GM19463 (cell line): ENCODE data around the gene NUP153.

ENCODE experiments used
- ATAC-seq: cut with Tn5 transposase; IDR thresholded peaks from one replicate; pipeline ENCODE4 v1.9.1; 2021; ENCODE audit warnings: mild to moderate bottlenecking, moderate library complexity; ENCODE audit not compliant: unreplicated experiment

NUP153 gene

DNA sequence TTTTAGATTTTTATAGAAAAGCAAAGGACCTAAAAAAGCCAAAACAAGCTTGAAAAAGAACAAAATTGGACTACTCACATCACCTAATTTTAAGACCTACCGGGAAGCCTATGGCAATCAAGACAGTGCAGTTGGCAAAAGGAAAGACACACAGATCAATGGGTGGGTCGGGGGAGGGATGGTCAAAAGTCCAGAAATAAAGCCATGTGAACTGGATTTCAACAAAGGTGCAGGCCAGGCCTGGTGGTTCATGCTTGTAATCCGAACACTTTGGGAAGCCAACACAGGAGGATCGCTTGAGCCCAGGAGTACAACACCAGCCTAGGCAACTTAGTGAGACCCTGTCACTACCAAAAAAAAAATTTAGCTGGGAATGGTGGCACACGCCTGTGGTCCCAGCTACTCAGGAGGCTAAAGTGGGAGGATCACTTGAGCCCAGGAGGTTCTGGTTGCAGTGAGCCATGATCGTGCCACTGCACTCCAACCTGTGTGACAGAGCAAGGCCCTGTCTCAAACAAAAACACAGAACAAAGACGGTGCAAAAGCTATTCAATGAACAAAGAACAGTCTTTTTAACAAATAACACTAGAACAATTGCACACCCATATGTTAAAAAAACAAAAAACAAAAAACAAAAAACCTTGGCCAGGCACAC, 34.5 kb downstream of the NUP153 start:
- ATAC-seq: no peak

DNA sequence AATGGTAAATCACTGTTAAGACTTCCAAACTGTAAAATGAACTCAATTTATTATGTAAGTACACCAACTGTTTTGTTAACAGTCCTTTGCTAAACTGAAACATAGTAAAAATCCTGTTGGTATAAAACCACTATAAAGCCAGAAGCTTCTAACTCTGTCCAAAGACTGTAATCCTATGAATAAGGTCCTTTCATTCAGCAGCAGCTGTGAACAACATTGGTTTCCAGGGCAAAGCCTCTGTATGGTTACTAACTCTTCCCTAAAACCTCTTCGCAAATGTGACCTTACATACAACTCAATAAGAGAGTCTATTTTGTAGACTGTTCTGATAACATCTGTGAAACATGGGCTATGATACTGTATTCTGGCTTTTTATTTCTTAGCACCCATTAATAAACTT, 40.1 kb downstream of the NUP153 start:
- no peak for ATAC-seq

DNA sequence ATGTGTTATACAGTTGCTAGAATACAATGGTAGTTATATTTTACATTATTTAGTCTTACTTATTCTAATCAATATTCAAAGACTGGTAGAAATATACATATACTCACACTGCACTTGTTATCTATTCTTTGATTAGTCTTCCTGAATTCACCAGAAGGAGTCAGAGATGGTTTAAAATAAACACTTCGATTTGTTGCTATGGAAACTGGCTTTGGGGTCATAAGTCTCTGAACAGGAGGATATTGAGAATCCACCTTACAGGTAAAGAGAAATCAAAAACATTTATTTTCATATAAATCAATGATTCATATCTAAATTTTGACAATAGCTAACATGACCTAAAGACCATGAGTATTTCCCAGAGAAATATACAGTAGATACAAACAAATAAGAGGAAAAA, 41.6 kb downstream of the NUP153 start:
- no peak for ATAC-seq

DNA sequence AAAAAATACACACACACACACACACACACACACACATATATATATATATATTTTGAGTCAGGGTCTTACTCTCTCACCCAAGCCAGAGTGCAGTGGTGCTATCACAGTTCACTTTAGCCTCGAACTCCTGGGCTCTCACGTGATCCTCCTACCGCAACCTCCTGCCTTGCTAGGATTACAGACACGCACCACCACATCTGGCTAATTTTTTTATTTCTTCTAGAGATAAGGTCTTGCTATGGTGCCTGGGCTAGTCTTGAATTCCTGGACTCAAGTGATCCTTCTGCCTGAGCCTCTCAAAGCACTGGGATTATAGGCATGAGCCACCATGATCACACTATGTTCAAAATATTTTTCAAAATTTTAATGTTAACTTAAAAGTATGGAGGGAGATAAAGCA, 43.5 kb downstream of the NUP153 start:
- ATAC-seq: no peak

DNA sequence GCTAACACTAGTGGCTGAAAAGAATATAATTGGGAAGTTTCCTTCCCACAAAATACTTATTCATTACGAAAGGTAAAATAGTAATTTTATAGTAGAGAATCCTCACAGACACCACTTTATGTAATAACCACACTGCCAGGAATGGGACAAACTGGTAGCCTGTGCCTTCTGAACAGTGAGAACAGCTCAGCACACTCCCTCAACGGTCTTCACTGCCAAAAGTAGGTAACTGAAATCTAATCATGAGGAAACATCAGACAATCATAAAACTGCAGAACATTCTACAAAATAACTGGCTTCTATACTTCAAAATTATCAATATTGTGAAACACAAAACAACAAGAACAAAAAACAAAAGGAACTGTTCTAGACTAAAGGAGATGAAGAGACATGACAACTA, 44.1 kb downstream of the NUP153 start:
- ATAC-seq: no peak

DNA sequence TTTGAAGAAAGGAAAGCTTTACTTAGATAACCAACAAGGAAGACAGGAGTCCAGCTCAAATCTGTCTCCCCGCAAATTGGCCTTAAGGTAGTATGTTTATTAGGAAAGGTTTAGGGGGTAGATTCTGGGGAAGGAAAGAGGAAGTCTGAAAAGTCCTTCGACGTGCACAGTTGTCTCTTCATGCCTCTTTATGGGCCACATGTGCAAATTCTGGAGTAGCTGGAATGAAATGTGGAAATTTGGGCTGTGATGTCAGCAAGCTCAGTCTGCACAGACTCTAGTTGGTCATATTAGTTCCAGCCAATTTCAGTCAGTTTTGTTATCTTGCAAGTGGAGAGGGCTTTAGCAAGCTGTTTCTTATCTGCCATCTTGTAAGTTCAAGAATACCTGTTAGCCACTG, 50.1 kb downstream of the NUP153 start:
- no peak for ATAC-seq

DNA sequence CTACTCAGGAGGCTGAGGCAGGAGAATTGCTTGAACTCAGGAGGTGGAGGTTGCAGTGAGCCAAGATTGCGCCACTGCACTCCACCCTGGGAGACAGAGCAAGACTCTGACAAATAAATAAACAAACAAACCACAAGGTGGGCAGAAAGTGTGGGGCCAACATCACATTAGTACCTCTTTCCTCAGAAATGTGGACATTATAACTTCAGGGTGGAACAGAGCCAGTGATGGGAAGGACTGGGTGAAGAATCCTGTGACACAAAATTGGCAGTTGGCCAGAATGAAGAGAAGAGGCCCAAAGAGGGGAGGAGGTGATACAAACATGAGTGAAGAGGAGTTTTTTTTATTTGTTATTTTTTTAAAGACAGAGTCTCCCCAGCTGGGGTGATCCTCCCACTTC, 50.6 kb downstream of the NUP153 start:
- no peak for ATAC-seq

DNA sequence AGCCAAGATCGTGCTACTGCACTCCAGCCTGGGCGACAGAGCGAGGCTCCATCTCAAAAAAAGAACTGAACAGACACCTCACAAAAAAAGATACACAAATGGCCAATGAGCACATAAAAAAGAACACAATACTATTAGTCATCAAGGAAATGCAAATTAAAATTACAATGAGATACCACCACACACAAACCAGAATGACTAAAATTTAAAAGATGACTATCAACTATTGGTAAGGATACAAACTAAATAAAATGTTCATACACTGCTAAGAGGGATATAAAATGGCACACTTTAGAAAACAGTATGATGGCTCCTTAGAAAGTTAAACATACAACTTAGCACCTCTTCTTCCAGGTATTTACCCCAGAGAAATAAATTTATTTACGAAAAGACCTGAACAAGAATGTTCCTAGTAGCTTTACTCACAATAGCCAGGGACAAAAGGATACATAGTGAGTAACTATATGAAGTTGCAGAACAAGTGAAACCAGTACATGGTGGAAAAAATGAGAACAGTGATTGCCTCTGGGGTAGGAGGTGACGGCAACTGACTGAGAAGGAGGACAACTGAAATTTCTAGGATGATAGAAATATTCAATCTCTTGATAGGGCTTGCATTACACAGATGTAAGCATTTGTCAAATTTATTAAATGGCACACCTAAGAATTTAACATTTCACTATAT, 53.4 kb downstream of the NUP153 start:
- ATAC-seq: no peak

DNA sequence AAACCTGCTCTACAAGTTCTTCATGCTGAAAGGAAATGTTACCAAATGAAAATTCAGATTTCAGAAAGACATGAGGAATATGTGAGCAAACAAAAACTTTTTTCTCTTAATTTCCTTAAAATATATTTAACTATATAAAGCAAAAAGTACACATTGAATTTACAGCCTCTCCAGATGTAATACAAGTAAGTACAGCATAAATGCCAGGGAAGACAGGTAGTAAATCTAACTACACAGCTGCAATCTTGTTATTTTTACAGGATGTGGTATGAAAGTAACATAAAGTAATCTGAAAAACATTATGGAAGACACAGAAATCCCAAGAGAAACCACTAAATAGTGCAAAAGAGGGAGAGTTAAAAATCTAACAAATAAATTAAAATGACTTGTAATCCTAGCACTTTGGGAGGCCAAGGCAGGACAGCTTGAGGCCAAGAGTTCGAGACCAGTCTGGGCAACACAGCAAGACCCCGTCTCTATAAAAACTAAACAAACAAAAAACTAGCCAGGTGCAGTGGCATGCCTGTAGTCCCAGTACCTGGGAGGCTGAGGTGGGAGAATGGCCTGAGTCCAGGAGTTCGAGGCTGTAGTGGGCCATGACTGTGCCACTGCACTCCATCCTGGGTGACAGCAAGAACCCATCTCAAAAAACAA, 55.9 kb downstream of the NUP153 start:
- no peak for ATAC-seq

DNA sequence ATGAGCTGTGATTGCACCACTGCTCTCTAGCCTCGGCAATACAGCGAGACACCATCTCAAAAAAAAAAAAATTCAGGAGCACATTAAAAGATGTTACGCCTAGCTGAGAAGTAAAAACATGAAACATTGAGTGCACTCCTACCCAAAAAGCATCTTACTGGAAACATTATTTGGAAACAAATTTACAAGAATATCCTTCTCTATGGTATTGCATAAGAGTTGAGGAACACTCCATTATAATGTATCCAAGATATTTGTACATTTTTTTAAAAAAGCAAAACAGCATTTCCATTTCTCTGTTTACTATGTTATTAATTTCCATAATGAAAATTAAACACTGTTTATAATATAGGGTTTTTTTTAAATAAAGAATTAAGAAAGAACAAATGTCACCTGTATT, 58.0 kb downstream of the NUP153 start:
- ATAC-seq: no peak

DNA sequence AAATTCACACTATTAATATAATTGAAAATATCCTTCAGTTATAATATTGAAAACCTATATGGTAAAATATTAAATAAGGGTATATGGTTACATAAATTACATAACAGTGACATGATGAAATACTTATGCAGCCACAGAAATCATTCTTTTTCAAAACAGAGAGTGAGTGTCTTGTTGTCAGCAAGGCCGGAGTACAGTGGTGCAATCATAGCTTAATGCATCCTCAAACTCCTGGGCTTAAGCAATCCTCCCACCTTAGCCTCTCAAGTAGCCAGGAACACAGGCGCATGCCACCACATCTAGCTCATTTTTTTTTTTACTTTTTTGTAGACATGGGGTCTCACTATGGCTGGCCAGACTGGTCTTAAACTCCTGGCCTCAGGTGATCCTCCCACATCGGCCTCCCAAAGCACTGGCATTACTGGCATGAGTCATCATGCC, 66.2 kb downstream of the NUP153 start:
- ATAC-seq: no peak

DNA sequence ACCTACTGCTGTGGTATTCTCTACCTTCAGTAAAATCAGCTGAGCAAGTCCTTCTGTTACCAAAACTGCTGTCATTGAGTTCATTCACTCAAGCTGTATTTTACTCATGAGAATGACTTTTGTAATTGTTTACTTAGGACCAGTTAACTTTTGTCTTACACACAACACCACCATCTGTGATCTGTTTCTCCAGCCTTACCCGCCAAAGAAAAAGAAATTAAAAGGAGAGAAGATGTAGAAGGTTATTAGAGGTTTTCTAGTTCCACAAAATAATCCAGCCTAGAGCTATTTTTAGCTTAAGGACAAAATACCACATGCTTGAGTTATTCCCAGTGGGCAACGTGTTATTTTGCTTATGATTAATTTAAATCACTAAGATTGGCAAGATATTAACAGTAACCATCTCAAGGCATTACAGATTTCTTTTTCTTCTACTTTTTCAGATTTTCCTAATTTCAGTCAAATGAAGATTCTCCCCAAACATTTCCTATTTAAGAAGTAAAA, 68.5 kb downstream of the NUP153 start:
- no peak for ATAC-seq

DNA sequence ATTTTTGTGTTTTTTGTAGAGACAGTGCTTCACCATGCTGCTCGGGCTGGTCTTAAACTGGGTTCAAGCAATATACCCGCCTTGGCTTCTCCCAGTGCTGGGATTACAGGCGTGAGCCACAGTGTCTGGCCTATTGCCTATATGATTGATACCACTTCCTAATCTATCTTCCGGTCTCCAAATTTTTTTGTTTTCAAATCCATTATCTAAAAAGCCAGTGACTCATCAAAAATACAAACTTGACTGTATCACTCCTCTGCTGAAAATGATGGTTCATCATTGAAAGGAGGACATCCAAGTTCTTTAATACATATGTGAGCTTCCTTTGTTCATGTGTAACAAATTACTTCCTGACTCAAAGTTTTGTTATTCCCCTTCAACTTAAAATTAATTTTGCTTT, 71.2 kb downstream of the NUP153 start:
- no peak for ATAC-seq

DNA sequence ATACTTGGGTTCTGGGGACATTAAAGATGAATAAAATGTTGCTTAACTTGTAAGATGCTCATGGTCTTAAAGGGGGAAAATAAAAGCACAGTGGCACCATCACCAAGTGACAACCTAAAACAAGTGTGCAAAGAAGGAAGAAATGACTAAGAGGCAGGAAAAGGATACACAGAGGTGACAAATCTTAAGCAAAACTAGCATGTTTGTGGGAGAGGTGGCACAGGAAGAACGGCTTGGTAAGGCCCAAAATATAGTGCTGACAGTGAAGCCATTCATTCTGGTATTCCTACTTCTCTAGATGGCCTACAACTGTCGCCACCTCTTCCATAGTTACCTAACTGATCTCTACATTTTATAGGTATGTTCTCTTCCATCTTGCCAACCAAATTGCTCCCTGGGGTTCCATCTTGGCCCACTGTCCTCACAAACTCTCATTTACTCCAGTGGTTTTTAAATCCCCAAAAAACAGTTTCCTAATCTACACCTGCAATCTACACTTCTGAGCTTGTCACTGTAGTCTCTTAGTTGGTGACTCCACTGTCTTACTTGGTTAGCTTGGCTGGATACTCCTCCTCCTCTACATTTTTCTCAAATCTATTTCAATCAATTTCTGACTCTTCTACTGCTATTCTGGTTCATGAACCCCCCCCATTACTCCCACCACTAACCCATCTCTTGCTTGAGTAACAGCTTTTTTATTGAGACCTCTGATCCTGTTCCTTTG, 73.1 kb downstream of the NUP153 start:
- ATAC-seq: no peak

DNA sequence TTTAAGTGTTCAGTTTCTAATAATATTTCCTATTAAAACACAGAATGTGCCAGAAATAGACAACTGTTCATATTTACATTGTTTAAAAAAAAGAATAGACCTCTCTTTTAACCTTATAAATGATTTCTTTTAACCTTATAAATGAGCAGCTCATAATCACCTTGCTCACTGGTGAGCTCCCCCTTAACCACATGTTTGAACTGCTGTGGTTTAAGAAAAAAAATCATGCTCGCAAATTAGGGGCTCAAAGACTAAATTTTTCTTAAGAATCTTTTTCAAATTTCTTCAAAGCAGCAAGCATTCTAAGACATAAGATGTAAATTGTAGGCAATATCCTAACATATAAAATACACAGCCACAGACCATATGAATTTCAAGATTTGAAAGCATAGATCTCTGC, 73.8 kb downstream of the NUP153 start:
- no peak for ATAC-seq

DNA sequence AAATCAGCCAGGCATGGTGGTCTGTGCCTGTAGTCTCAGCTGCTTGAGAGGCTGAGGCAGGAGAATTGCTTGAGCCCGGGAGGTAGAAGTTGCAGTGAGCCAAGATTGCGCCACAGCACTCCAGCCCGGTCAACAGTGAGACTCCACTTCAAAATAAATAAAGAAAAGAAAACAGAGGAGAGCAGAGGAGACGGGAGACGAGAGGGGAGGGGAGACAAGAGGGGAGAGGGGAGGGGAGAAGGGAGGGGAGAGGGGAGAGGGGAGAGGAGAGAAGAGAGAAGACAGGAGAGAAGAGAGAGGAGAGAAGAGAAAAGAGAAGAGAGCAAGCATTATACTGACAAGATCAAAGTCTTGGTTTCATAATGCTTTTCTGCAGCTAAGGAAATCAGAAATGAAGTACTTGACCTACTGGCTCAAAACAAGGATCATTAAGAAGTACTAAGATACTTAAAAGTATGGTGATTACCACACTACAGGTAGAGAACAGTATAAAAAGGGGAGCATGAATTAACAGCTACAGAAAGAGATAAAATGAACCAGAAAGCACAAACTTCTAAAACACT, 76.1 kb downstream of the NUP153 start:
- no peak for ATAC-seq

DNA sequence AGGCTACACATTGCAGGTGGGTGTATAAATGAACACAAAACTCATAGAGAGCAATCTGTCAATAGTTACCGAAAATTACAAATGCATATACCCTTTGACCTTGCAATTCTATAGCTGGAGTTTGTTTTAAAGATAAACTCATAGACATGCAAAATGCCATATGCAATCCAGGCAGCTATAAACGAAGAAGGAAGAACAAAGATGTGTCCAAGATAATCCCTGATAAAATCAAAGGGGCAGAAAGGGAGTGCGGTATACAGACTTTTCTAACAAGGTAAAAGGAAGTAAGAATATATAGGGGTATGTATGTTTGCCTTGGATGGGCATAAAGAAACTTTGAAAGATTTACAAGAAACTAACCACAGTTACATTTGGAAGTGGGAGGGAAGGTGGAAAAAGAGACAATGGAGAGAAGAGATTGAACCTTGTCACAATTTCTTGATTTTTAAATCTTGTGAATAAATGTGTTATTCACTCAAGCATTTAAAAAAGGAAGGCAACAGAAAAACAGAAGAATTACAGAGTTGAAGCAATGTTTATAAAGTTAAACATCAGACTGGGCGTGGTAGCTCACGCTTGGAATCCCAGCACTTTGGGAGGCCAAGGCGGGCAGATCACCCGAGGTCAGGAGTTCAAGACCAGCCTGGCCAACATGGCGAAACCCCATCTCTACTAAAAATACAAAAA, 76.8 kb downstream of the NUP153 start:
- no peak for ATAC-seq

DNA sequence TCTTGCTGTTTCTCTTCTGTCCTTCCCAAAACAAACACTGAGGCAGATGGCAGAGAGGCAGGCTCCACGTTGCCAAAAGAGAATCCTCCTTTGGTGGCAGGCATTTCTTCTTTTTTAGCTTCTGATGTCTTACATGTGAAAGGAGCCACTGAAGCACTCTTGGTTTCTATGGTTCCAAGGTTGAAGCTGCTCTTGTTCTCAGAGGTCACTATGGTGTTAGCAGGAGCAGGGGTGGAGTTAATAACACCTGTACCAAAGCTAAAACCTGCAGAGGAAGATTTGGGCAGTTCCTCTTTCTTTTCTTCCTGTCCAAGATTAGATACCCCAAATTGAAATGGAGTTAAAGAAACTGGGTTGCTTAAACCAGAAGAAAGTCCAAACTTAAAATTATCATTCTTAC, 77.9 kb downstream of the NUP153 start:
- peak; percentile 57 for ATAC-seq

DNA sequence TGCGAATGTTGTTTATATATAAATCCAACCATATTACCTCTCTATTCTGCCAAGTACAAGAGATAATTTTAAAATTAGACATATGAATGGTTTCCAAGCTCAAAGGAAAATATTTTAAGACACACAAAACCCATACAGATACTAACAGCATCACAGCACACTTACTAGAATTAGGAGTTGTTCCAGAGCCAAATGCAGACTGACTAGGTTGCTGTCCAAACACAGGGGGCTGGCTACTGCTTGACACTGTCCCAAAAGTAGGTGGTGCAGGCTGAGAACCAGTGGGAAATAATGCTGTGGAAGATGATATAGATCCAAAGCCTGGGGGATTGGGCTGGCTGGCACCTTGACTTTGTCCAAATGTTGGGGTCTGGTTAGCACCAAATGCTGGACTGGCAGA, 82.3 kb downstream of the NUP153 start:
- ATAC-seq: no peak

DNA sequence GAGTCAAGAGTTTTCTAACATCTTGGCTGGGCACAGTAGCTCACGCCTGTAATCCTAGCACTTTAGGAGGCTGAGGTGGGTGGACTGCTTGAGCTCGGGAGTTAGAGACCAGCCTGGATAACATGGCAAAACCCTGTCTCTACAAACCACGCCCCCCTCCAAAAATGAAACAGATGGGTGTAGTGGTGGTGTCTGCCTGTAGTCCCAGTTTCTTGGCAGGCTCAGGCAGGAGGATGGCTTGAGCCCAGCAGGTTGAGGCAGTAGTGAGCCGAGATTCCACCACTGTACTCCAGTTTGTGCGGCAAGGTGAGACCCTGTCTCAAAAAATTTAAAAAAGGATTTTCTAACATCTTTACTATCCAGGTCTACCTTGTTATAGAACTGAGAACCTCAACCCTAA, 84.6 kb downstream of the NUP153 start:
- ATAC-seq: no peak

DNA sequence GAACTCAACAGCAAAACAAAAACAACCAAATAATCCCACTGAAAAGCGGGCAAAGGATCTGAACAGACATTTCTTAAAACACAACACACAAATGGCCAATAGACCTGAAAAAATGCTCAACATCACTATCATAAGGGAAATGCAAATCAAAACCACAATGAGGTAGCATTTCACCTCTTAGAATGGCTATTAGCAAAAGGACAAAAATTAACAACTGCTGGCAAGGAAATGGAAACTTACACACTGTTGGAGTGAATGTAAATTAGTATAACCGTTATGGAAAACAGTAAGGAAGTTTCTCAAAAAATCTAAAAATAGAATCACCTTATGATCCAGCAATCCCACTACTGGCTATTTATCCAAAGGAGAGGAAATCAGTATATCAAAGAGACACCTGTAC, 85.7 kb downstream of the NUP153 start:
- peak; percentile 82 for ATAC-seq
